Stimulated activated CD8-positive, alpha-beta memory T cell treated with anti-CD3 and anti-CD28 coated beads, Interleukin-4, amount 100 ng/mL, for 1 hour (primary cell): ENCODE results near the gene POLN.

Experiments
- DNase-seq, 2 donors: peaks; one replicate each; pipeline ENCODE4 v3.0.0-alpha.2; 2020; ENCODE audit warnings: low read depth in 2 of 2, low spot score in 1 of 2

Gene POLN

DNA sequence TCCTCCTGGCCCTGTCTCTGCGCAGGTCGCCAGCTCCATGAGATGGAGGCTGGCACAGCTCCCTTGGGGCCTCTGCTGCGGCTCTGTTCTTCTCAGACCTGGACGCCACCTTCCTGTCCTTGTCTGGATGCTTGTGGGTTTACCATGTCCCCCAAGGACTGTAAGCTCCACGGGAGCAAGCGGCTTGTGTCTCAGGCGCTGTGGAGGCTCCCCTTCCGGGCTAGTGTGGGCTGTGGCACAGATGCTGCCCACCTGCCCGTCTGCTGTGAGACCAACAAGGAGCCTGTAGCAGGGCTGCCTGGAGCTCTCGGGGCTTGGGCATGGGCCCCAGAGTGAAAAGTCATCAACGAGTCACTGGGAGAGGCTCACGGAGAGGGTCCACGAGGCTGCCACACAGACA lies 157.6 kb downstream of the POLN start:
- DNase-seq, result no peak

DNA sequence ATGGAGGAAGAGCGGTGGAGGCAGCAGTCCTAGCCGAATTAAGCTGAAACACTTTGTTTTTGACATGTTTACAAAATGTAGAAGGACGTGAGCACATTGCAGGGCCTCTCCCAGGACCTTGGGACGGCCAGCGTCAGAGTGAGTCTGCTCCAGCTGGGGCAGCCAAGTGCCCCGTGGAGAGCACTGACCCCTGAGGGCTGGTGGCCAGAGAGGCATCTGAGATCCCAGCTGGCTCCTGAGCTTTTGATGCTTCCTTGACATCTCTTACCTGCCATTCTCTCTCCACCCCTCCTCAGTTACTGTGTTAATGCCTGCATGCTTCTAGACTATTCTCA lies 158.1 kb downstream of the POLN start:
- DNase-seq, result no peak

DNA sequence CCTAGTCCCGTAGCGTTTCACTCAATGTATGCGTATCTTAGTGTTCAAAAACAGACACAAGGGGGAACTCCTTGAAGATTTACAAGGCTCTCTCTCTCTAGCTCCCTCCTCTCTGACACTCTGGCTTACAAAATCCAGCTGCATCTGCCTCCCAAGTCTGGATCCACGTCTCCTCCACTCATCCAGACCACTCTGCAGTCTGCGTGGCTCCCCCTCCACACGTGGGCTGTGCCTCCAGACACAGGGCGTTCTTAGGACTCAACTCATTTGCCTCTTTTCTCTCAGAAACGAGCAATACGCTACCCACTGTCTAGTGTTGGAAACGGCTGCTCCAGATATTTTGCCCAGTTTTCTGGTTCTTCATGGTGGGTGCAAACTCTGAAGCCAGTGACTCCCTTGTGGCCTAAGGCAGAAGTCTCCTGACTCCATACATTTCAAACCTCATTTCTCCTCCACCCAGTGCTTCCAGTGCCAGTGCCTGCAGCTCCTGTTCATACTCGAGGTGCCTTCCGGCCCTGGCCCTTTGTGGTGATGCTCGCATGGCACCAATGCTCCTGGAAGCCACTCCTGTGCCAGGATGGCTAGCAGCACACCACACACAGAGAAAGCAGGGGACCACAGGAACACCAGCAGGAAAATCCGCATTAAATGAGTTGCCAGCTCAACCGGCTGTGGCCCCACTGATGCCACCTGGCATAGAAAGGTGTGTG lies 158.7 kb downstream of the POLN start:
- DNase-seq, result no peak

DNA sequence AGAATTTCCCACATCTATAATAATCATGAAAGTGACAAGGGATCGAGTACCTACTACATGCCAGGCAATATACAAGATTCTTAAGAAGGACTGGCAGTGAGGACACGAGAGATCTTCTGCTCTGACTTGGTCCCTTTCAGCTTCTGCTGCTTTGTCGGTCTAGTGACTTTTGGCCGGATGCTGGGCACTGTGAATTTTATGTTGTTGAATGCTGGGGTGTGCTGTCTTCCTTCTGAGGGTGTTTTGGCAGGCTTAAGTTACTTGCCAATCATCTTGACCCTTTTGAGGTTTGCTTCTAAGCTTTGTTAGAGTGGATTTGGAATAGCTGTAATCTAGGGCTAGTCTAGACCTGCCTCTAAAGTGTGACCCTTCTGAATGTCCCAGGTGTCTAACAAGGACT lies 159.3 kb downstream of the POLN start:
- no peak for DNase-seq

DNA sequence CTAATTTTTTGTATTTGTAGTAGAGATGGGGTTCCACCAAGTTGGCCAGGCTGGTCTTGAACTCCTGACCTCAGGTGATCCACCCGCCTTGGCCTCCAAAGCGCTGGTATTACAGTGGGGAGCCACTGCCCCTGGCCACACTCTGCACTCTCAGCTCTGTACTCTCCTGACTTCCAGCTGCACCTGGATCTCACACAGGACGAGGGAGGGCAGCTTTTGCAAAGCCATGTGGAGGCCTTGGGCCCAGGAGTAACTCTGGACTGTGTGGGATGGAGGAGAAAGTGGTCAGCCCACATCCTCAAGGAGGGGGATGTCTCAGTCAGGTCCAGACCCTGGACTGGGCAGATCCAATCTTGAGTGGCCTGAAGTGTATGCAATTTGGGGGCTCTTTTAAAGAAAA lies 159.8 kb downstream of the POLN start:
- no peak for DNase-seq

DNA sequence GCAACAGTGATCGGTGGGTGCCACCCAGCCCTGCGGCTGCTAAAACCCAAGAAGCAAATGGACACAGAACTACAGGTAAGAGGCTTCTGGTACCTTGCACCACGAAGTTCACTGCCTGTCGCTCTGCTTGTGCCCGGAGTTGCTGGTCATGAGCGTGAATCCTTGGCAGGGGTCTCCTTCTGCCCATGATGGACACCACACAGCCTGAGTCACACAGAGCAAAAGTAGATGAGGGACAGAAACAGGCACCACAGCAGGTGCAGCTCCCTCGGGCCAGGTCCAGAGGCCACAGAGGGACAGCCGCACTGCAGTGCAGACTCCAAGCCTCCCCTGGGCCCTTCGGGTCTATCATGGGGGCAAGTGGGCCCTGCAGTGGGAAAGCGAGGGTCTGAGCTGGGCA lies 160.4 kb downstream of the POLN start:
- no peak for DNase-seq

DNA sequence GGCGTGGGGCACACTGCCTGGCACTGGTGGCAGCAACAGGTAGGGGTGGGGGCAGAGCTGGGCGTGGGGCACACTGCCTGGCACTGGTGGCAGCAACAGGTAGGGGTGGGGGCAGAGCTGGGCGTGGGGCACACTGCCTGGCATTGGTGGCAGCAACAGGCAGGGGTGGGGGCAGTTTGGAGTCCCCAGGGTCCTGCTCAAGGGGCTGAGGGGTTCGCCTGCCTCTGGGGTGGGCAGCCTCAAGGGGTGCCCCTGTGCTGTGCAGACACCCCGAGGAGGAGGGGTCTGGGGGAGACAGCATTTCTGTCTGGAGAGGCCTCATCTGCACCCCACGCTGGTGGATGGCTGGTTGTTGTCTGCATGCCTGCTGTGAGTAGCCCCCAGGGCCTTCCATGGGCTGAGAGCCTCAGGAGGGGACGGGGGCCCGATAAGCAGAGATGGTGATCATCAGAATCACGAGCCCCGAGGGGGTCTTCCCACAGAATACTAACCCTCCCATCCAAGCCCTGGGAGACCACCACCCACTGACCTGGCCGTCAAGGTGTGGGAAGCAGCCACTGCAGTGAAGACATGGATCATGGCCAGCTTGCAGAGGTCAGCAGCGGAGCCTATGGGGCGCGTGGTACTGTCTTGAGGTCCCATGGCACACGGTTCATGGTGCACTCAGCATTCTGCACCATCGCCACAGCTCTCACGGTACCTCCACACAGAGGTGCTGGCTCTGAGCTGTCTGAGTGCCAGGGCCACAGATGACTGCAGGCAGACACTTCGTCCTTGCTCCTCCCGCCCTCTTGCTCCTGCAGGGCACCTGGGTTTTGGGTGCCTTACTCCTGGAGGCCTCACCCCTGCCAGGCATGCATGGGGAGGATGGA lies 161.3 kb downstream of the POLN start:
- DNase-seq, result no peak

DNA sequence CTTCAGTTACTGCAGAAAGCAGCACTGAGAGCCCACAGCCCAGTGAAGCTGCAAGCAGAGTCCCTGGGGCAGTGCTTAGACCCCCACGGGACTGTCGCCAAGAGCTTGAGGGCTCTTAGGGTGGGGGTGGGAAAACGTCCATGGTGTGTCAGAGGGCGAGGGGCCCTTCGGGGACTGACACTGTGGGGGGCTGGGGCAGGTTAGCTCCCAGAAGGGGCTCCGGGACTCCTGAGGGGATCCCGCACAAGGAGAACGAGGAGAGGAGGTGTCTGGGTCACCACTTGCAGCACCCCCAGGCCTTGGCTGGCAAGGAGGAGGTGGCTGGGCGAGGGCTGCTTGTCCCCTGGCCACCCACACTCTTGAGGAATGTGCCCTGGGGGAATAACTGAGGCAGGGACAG lies 162.0 kb downstream of the POLN start:
- DNase-seq, result no peak

DNA sequence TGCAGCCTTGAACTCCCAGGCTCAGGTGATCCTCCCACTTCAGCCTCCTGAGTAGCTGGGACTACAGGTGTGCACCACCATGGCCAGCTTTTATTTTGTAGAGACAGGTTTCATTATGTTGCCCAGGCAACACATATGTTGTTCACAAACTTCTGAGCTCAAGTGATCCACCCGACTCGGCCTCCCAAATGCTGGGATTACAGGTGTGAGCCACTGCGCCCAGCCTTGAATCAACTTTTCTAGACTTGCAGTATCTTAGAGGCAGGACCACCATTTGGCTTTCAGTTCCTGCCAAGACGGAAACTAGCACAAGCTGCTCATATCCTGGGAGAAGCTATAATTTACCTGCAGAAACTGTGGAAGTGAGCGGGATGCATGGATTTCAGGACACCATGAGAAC lies 162.9 kb downstream of the POLN start:
- no peak for DNase-seq

DNA sequence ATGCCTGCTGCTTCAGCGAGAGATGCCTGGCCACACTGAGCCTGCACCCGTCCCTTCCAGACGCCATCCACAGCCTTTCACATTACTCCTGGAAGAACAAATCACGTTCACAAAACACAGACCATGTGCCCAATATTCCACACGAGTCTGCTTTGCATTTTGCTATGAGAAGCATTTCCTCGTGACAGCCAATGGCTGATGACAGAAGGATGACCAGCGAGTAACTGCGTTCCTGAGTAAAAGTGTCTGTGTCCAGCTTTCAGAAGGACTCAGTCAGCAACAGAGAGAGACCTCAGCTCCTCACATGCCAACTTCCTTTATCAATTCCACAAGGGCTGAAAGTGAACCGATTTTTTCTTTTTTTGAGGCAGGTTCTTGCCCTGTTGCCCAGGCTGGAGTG lies 163.3 kb downstream of the POLN start:
- no peak for DNase-seq

DNA sequence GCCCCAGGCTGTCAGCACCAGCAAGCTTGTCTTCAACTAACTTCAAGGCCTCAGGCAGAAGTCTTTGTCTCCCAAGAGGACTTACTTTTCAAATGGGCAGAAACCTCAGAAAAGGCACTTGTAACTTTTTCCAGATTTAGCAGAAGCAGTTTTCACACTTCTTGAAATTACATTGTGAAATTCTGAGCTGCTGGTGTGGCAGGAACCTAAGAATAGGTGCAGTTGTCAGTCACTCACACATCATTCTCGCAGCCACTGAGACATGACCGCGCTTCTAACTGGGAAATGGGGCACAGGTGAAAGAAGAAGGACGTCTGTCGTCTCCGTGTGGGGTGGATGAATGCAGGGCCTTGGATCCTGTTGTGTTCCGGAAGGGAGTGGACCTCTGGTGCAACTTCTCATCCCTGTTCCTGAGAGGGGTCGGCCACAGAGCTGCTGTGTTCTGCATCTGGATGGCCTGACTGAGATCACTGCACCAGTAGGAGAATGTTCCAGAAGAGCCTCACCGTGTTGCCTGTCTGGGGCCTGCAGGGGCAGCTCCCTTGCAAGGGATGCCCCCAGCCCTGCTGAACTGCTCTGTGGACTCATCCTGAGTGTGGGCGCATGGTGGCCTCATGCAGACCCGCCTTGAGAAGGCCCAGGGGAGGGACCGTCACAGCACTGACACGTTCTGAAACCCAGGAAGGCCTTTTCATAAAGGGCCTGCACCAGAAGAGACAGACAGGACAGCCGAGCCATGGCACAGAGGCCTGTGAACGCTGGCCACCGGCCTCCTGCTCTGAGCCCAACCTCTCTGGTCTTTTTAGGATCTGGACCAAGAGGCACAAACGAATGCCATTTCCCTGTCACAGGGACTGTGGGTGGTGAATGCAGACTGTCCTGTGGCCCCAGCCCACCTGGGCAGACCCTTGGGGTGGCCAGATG lies 164.1 kb downstream of the POLN start:
- no peak for DNase-seq

DNA sequence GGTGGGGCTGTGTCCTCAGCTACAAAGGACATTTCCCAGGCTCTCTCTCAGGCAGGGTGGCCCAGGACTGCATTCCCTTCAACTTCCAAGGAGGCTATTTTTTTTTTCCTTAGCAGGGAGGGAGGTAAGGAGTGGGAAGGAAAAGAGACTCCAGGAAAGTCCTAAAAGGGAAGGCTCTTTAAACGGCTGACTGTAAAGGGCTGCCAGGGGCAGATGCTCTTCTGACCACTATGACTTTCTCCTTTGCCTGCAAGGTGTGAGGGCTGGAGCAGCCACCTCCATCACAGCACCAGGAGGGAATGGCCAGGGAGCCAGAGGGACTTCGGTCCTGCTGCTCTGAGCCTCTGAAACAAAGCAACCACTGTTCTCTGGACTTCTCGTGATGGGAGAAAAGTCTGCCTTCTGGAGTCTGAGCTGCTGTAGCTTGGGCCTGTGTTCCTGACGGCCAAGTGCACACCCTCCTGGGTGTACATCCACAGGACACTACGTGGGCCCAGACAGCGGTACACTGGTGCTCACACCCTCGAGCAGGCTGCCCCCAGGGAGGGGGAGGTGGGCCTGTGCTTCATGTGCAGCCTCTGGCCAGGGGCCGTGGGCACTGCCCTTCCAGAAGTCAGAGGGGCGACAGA lies 164.9 kb downstream of the POLN start:
- DNase-seq, result no peak

DNA sequence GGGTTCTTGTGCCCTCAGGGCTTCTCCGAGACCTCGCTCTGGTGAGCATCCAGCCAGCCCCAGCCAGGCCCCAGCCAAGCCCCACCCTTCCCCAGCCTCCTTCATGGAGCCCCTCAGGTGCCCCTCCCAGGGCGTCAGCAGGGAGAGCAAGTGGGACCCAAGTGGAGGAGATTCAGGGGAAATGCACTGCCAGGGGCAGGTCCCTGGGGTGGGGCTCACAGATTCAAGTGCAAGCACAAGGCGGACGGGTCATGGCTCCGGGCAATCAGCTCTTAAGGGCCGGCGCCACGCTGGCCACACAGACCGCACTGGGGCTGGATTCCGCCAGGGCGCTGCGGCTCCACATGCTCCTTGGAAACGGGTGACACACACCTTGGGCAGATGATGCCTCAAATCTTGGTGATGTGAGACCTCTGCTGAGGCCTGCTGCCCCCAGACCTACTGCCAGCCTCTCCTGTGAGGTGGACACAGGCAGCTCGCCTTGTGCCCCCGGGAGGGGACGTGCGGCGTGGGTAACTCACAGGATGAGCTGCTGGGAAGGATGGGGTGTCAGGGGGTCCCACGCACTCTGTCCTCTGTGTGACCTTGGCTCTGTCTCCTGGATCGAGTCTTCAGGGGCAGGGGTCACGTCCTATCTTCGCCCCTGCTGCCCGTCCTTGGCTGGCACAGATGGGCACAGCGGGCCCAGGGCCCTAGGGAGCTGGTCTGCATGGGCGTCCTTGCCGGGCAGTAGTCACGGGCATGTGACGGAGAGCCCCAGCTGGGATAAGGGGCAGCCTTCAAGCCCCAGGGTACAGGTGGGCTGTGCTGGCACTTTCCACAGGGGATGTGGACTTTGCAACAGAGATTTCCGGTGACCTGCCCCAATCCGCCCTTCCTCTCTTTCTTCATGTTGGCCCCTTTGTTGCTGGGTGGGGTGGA lies 165.7 kb downstream of the POLN start:
- no peak for DNase-seq

DNA sequence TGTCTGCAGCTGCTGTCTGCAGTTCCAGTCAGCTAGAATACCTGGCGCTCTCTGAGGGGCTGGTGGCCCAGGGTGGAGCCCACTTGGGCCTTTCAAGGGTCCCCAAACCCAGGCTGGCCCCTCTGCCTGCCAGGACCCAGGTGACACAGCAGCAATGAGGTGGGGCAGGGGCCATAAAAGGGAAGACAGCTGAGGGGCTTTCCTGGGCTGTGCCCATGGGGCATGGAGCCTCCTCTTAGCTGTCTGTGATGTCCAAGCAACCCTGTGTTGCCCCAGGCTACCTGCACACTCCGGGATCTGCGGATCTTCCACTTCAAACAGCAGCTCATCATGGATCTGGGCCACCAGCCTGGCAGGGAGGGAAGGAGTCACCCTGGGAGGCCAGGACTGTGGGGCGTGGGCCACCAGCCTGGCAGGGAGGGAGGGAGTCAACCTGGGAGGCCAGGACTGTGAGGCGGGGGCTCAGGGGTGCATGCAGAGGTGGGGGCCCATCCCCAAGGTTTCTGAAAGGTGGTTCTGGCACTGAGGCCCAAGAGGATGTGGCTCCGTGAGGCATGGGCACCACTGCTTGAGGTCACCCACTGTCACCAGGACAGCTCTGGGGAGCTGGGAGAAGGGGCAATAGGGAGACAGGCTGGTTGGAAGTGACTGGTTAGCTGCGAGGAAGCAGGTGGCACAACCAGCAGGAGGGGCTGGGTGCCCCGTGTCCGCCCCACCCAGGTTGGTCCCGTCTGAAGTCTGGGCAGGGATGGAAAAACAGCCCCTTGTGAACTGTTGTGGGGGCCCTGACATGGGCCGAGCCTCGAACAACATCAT lies 166.5 kb downstream of the POLN start:
- DNase-seq, result no peak

DNA sequence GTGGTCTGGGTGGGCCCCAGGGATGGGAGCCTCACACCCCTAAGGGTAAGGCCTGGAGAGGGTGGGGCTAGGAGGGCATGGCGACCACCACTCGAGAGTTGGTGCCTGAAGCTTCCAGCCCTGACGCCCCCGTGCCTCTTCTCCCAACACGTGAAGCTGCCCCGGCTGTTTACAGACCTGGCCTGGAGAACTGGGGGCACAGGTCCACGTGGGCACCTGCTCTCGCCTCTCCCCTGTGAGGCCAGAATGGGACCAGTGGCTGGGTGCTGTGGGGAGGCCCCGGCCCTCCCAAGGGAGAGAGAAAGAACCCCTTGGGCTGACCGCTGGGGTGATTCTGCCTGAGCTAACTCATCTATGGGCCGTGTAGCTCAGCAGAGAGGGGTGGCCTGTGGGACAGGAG lies 167.3 kb downstream of the POLN start:
- DNase-seq, result no peak

DNA sequence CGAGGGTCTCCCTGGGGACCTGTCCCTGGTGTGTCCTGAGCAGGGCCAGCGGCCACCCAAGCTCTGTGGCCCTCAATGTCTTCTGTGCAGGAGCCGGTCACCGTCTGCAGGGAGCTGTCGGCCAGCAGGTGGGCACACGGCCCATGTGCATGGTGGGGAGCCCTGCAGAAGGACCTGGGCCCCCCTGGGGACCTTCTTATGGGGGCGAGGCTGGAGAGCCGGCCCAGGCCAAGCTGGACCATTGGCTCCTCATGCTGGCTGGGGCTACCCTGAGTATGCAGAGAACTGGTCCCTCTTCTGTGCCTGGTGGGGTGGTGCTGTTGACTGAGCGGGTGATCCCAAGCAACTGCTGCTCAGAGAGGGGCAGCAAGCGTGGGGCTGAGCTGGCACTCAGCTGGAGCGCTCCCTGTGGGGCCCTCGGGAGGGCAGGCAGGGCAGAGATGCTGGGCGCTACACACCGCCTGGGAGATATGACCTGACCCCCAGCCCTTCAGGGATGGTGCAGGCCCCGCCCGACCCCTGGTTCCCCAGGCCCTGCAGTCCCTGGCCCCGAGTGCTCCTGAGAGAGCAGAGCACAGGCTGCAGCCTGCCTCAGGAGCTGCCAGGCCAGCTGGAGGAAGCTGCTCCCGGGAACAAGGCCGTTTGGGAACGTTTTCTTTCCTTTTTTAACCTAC lies 168.0 kb downstream of the POLN start:
- DNase-seq, result no peak

DNA sequence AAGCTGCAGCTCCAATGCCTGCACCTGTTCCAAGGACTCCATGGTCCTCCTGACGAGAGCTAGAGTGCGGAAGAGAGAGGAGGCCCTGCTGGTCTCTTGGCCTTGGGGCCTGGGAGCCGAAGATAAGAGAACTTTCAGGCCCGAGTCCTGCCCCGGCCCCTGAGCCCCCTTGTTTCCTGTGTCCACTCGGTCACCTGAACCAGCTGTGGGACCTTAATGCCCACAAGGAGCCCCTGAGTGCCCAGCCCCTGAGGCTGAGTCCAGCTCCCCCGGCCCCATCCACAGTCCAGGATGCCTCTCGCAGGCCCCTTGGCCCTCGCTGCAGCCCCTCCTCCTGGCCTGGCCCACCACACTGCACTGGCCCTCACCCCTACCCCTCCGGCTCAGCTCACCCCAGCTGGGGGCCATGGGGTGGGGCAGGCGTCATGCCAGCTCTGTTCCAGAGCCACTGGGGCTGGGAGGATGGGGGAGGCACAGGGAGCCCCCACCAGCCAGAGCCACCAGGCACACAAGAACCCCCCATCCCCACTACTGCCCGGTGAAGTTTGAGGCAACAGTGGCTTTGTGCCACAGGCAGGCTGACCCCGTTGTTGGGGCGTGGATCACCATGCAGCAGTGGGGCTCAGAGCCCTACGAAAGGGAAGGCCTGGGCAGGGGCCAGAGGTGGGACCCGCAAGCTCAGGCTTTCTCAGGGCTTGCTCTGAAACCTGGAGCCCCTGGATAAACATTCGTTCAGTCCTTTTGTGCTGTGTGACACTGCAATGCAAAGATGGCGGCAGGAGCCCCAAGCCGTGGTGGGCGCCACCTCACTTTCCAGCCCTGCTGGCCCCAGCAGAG lies 168.7 kb downstream of the POLN start:
- DNase-seq, result no peak
